ENCODE data around the gene PRSS27. TPM values are rescaled to one million over a fixed set of nuclear protein-coding genes. Genes with fewer than 3 reads are reported as not detected.

Gene PRSS27
- total RNA-seq, 4 donors from 2014 or later, result 1.3 to 5.0 (median 2.0) TPM

- no peak overlapping the region for H3K4me3 ChIP-seq (ENCODE audit: low read depth, poor library complexity, severe bottlenecking)
These were observed 42.0 kb upstream of the PRSS27 start for GRCh38 chr16:2761886-2762583.

GRCh38 chr16:2761472-2761871 is 41.4 kb upstream of the PRSS27 start:
- intact Hi-C loops (cut with DNase I; ENCODE audit: low total_unique reads), result no loop called here

More at GRCh38 chr16:2761886-2762583, 42.0 kb upstream of the PRSS27 start:
- DNase-seq (ENCODE audit: low spot score in 2 of 2), result no peak
- no peak for TF ChIP-seq CTCF (IDR thresholded peaks at IDR 0.05)
- no peak for TF ChIP-seq POLR2A (IDR thresholded peaks at IDR 0.05)
- 96 to 97% methylated on average over 42 of the region's 42 CpGs for WGBS, 2 donors
- intact Hi-C loops (cut with DNase I; ENCODE audit: low total_unique reads), result no loop called here

GRCh38 chr16:2757344-2757743 is 37.3 kb upstream of the PRSS27 start:
- H3K4me3 ChIP-seq (ENCODE audit: low read depth, poor library complexity, severe bottlenecking), result no peak overlapping the region
- 67 to 75% methylated on average over 11 of the region's 11 CpGs for WGBS, 2 donors
- intact Hi-C loops (cut with DNase I; ENCODE audit: low total_unique reads), result no loop called here
- DNase-seq (ENCODE audit: low spot score in 2 of 2), result no peak
- no peak for TF ChIP-seq POLR2A (IDR thresholded peaks at IDR 0.05)
- no peak for TF ChIP-seq CTCF (IDR thresholded peaks at IDR 0.05)

More at GRCh38 chr16:2761472-2761871, 41.4 kb upstream of the PRSS27 start:
- 96 to 97% methylated on average over 10 of the region's 10 CpGs for WGBS, 2 donors
- DNase-seq (ENCODE audit: low spot score in 2 of 2), result no peak
- TF ChIP-seq POLR2A (IDR thresholded peaks at IDR 0.05) (no peak), CTCF (IDR thresholded peaks at IDR 0.05) (no peak)
- no peak overlapping the region for H3K4me3 ChIP-seq (ENCODE audit: low read depth, poor library complexity, severe bottlenecking)

- TF ChIP-seq CTCF (IDR thresholded peaks at IDR 0.05), result no peak
- no peak for TF ChIP-seq POLR2A (IDR thresholded peaks at IDR 0.05)
- DNase-seq (ENCODE audit: low spot score in 2 of 2), result no peak
These were observed 36.4 kb upstream of the PRSS27 start for GRCh38 chr16:2756288-2757015.

GRCh38 chr16:2755158-2755557 is 35.1 kb upstream of the PRSS27 start:
- DNase-seq (ENCODE audit: low spot score in 2 of 2), result no peak
- WGBS, 2 donors, result 17 to 27% methylated on average over 3 of the region's 3 CpGs
- no peak overlapping the region for H3K4me3 ChIP-seq (ENCODE audit: low read depth, poor library complexity, severe bottlenecking)
- intact Hi-C loops (cut with DNase I; ENCODE audit: low total_unique reads), result no loop called here
- no peak for TF ChIP-seq CTCF (IDR thresholded peaks at IDR 0.05)

More at GRCh38 chr16:2756288-2757015, 36.4 kb upstream of the PRSS27 start:
- no peak overlapping the region for H3K4me3 ChIP-seq (ENCODE audit: low read depth, poor library complexity, severe bottlenecking)
- intact Hi-C loops (cut with DNase I; ENCODE audit: low total_unique reads), result no loop called here
- WGBS, 2 donors, result 84 to 89% methylated on average over 30 of the region's 30 CpGs

Data from lower leg skin (tissue), 4 donors.